ENCODE measurements around the gene EIF4A2.

EIF4A2 gene

DNA sequence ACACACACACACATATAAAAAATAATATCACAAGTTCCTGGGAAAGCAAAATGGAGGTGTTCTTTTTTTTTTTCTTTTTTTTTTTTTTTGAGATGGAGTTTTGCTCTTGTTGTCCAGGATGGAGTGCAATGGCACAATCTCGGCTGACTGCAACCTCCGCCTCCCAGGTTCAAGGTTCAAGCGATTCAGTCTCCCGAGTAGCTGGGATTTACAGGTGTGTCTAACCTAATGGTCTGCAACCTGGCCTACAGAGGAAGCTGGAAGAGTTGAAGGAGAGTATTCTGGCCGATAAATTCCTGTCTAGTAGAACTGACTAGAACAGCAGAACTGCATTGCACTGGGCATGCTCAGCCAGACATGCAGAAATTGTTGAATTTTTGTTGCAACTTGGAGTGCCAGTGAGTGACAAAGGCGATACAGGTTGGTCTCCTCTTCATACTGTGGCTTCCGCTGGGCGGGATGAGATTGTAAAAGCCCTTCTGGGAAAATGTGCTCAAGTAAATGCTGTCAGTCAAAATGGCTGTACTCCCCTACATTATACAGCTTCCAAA, 22.4 kb upstream of the EIF4A2 start:
- Histone ChIP-seq H3K27ac (ENCODE audit: low read depth, low read length, poor library complexity, severe bottlenecking) (no peak overlapping the region), H3K9me3 (ENCODE audit: low read length) (no peaks in the 10 kb centered on the region), H3K4me3 (ENCODE audit: low read depth, low read length, poor library complexity, severe bottlenecking) (no peak overlapping the region), H3K9me2 (ENCODE audit: low read depth, low read length) (no peaks in the 10 kb centered on the region), H3K36me3 (ENCODE audit: insufficient read depth, low read length) (no peaks in the 10 kb centered on the region), H3K4me2 (ENCODE audit: low read length) (no peak overlapping the region), H3K4me1 (ENCODE audit: insufficient read depth, low read length, severe bottlenecking) (no peaks in the 10 kb centered on the region), H3K79me2 (ENCODE audit: insufficient read depth, low read length) (no peaks in the 10 kb centered on the region), H3K27me3 (ENCODE audit: insufficient read depth, low read length) (no peaks in the 10 kb centered on the region), H3K9ac (ENCODE audit: low read length) (no peak overlapping the region), H2AFZ (ENCODE audit: low read length) (no peak overlapping the region), H3F3A (ENCODE audit: insufficient read depth, low read length) (no peaks in the 10 kb centered on the region), H4K20me1 (ENCODE audit: insufficient read depth, low read length) (no peaks in the 10 kb centered on the region)
- TF ChIP-seq, protein P1, sequence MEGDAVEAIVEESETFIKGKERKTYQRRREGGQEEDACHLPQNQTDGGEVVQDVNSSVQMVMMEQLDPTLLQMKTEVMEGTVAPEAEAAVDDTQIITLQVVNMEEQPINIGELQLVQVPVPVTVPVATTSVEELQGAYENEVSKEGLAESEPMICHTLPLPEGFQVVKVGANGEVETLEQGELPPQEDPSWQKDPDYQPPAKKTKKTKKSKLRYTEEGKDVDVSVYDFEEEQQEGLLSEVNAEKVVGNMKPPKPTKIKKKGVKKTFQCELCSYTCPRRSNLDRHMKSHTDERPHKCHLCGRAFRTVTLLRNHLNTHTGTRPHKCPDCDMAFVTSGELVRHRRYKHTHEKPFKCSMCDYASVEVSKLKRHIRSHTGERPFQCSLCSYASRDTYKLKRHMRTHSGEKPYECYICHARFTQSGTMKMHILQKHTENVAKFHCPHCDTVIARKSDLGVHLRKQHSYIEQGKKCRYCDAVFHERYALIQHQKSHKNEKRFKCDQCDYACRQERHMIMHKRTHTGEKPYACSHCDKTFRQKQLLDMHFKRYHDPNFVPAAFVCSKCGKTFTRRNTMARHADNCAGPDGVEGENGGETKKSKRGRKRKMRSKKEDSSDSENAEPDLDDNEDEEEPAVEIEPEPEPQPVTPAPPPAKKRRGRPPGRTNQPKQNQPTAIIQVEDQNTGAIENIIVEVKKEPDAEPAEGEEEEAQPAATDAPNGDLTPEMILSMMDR (IDR thresholded peaks at IDR 0.05; ENCODE audit: low read length) = no peak
- no peak for TF ChIP-seq EZH2 (IDR thresholded peaks at IDR 0.05; ENCODE audit: borderline replicate concordance, low read length)

DNA sequence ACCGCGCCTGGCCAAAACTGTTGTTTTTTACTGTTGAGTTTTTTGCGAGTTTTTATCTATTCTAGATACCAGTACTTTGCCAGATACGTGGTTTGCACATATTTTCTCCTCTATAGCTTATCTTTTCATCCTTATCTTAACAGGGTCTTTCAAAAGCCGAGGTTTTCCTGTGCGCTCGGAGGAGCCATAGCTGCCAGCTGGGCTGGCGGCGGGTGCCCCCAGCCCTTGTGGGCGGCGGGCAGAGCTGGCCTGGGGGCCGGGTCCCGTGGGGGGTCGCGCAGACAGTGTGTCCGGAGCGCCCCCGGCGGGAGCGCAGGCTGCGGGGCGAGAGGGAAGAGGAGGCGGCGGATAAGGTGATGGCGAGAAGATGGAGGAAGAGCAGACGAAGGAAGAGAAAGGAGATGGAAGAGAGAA, 11.1 kb upstream of the EIF4A2 start:
- Histone ChIP-seq H3K9ac (ENCODE audit: low read length) (peak overlapping the region; percentile 78), H3K36me3 (ENCODE audit: insufficient read depth, low read length) (no peaks in the 10 kb centered on the region; the same call in 1 of the 2 replicates), H3K4me1 (ENCODE audit: insufficient read depth, low read length, severe bottlenecking) (peaks cover 38% of the 10 kb centered on the region), H3K27ac (ENCODE audit: low read depth, low read length, poor library complexity, severe bottlenecking) (peak overlapping the region; percentile 82), H3F3A (ENCODE audit: insufficient read depth, low read length) (no peaks in the 10 kb centered on the region), H3K79me2 (ENCODE audit: insufficient read depth, low read length) (no peaks in the 10 kb centered on the region), H3K27me3 (ENCODE audit: insufficient read depth, low read length) (no peaks in the 10 kb centered on the region), H3K9me3 (ENCODE audit: low read length) (no peaks in the 10 kb centered on the region), H4K20me1 (ENCODE audit: insufficient read depth, low read length) (no peaks in the 10 kb centered on the region), H3K9me2 (ENCODE audit: low read depth, low read length) (no peaks in the 10 kb centered on the region), H2AFZ (ENCODE audit: low read length) (peak overlapping the region; percentile 89), H3K4me3 (ENCODE audit: low read depth, low read length, poor library complexity, severe bottlenecking) (peak overlapping the region; percentile 68), H3K4me2 (ENCODE audit: low read length) (peak overlapping the region; percentile 97)
- TF ChIP-seq, protein P1 (IDR thresholded peaks at IDR 0.05; ENCODE audit: low read length) = peak; percentile 31; the same call in 1 of the 2 replicates
- no peak for TF ChIP-seq EZH2 (IDR thresholded peaks at IDR 0.05; ENCODE audit: borderline replicate concordance, low read length)

DNA sequence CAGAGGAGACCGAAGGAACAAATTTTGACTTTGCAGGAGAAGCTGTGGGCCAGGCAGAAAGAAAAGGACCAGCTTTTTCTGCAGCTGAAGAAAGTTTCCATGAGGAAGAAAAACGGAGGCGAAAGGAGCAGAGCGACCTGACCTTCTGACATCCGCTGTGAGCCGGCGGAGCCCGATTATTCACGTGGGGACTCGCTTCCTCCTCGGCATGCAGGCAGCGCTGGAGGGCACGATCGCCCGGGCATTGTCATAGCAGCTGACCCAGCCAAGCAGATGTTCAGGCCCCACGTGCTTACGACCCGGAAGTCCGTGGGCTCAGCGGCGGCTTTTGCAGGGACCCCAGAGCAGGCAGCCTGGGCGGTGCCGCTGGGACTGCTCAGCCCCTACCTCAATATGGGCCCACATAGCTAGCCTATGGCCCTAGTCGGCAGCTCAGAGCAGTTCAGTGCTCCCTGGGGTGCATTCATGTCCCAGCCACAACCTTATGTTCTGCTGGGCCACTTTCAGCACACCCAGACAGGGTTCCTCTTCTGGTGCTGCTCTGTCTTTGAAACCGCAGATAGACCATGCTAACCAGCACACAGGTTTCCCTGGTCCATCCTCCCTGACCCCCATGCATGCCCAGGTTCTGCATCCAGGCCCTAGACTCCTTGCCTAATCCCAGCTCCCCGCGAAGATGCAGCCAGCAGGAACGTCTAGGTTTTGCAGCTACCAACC, 10.5 kb upstream of the EIF4A2 start:
- Histone ChIP-seq H3K4me1 (ENCODE audit: insufficient read depth, low read length, severe bottlenecking) (peaks cover 38% of the 10 kb centered on the region), H2AFZ (ENCODE audit: low read length) (peak overlapping the region; percentile 89), H3K9ac (ENCODE audit: low read length) (peak overlapping the region; percentile 78), H3K79me2 (ENCODE audit: insufficient read depth, low read length) (no peaks in the 10 kb centered on the region), H3K4me3 (ENCODE audit: low read depth, low read length, poor library complexity, severe bottlenecking) (peak overlapping the region; percentile 68), H4K20me1 (ENCODE audit: insufficient read depth, low read length) (no peaks in the 10 kb centered on the region), H3F3A (ENCODE audit: insufficient read depth, low read length) (no peaks in the 10 kb centered on the region), H3K36me3 (ENCODE audit: insufficient read depth, low read length) (no peaks in the 10 kb centered on the region; the same call in 1 of the 2 replicates), H3K27ac (ENCODE audit: low read depth, low read length, poor library complexity, severe bottlenecking) (peak overlapping the region; percentile 82), H3K4me2 (ENCODE audit: low read length) (peak overlapping the region; percentile 97), H3K27me3 (ENCODE audit: insufficient read depth, low read length) (no peaks in the 10 kb centered on the region), H3K9me2 (ENCODE audit: low read depth, low read length) (no peaks in the 10 kb centered on the region), H3K9me3 (ENCODE audit: low read length) (no peaks in the 10 kb centered on the region)
- TF ChIP-seq EZH2 (IDR thresholded peaks at IDR 0.05; ENCODE audit: borderline replicate concordance, low read length) = no peak
- TF ChIP-seq, protein P1 (IDR thresholded peaks at IDR 0.05; ENCODE audit: low read length) = no peak
